ENCODE results near the gene NTM. TPM values are rescaled to one million over a fixed set of nuclear protein-coding genes. Genes with fewer than 3 reads are reported as not detected.
"Not testable (repeated sequence)": the region's sequence is repeated elsewhere in the genome, so short reads cannot be mapped to it uniquely, and the experiment has no call there.

The NTM gene
- polyA plus RNA-seq, 5 donors: 14.0 to 30.1 (median 23.9) TPM

GRCh38 chr11:132310390-132311375 is 940.3 kb downstream of the NTM start:
- DNase-seq: no peak

- no peak for DNase-seq
These were observed 941.3 kb downstream of the NTM start for GRCh38 chr11:132311703-132312102.

GRCh38 chr11:132312161-132312560 is 941.7 kb downstream of the NTM start:
- no peak for DNase-seq

- peak; percentile 2 to 13 for DNase-seq
These were observed 942.3 kb downstream of the NTM start for GRCh38 chr11:132312701-132313111.

GRCh38 chr11:132314911-132315455 is 944.6 kb downstream of the NTM start:
- DNase-seq: no peak

- no peak for DNase-seq
These were observed 945.3 kb downstream of the NTM start for GRCh38 chr11:132315696-132316095.

GRCh38 chr11:132318421-132319157 is 948.2 kb downstream of the NTM start:
- no peak for DNase-seq

- DNase-seq: not testable (repeated sequence)
These were observed 949.0 kb downstream of the NTM start for GRCh38 chr11:132319419-132319818.

GRCh38 chr11:132330515-132330914 is 960.1 kb downstream of the NTM start:
- no peak for DNase-seq

GRCh38 chr11:132332521-132332920 is 962.1 kb downstream of the NTM start:
- DNase-seq: no peak

GRCh38 chr11:132334769-132335280 is 964.4 kb downstream of the NTM start:
- DNase-seq: no peak

GRCh38 chr11:132335311-132335710 is 964.9 kb downstream of the NTM start:
- DNase-seq: no peak

GRCh38 chr11:132336781-132337535 is 966.5 kb downstream of the NTM start:
- DNase-seq: no peak

GRCh38 chr11:132337819-132338416 is 967.5 kb downstream of the NTM start:
- DNase-seq: no peak

GRCh38 chr11:132342408-132342807 is 972.0 kb downstream of the NTM start:
- DNase-seq: no peak

- no peak for DNase-seq
These were observed 973.2 kb downstream of the NTM start for GRCh38 chr11:132343445-132344175.

GRCh38 chr11:132346558-132347148 is 976.2 kb downstream of the NTM start:
- DNase-seq: no peak

- no peak for DNase-seq
These were observed 977.0 kb downstream of the NTM start for GRCh38 chr11:132347156-132348090.

Data from right lung (tissue), 5 donors.